GM23338 (cell line): ENCODE data around the gene NANS. TPM values are rescaled to one million over a fixed set of nuclear protein-coding genes. Genes with fewer than 3 reads are reported as not detected.

Experiments used
- ATAC-seq: fragments of 200-7000 bp; cut with Tn5 transposase; 3 replicates; pipeline ENCODE4 v1.9.1; 2020
- DNase-seq: peaks from one replicate; pipeline ENCODE4 v3.0.0-alpha.2; 2015; ENCODE audit warnings: low spot score
- H2AFZ ChIP-seq: fragments of 200-600 bp; sonication (generic); 2 replicates; pipeline ENCODE4 v1.8.0; 2016; ENCODE audit warnings: antibody characterized with exemption, mild to moderate bottlenecking, moderate library complexity
- H3F3A ChIP-seq: fragments of 200-600 bp; sonication (generic); replicated peaks from 2 replicates; pipeline ENCODE4 v1.8.0; 2017; ENCODE audit warnings: antibody characterized with exemption, mixed run types, low read depth
- H3K27ac ChIP-seq: fragments of 200-600 bp; sonication (generic); 2 replicates; pipeline ENCODE4 v1.6.1; 2016; ENCODE audit warnings: low read depth
- H3K27me3 ChIP-seq: fragments of 200-600 bp; sonication (generic); 2 replicates; pipeline ENCODE4 v1.8.0; 2016; ENCODE audit warnings: mild to moderate bottlenecking, mixed run types, moderate library complexity; ENCODE audit not compliant: insufficient read depth
- H3K36me3 ChIP-seq: fragments of 200-600 bp; sonication (generic); 2 replicates; pipeline ENCODE4 v1.8.0; 2016; ENCODE audit warnings: mild to moderate bottlenecking; ENCODE audit not compliant: insufficient read depth
- H3K4me1 ChIP-seq: fragments of 200-600 bp; sonication (generic); 2 replicates; pipeline ENCODE4 v1.8.0; 2016; ENCODE audit warnings: mild to moderate bottlenecking, moderate library complexity; ENCODE audit not compliant: insufficient read depth
- H3K4me2 ChIP-seq: fragments of 200-600 bp; sonication (generic); 2 replicates; pipeline ENCODE4 v1.7.1; 2017; ENCODE audit warnings: mixed run types
- H3K4me3 ChIP-seq: fragments of 200-600 bp; sonication (generic); 2 replicates; pipeline ENCODE4 v1.6.1; 2016; ENCODE audit warnings: mixed run types
- H3K79me2 ChIP-seq: fragments of 200-600 bp; sonication (generic); replicated peaks from 2 replicates; pipeline ENCODE4 v1.8.0; 2017; ENCODE audit warnings: mild to moderate bottlenecking; ENCODE audit not compliant: insufficient read depth
- H3K9me2 ChIP-seq: fragments of 200-600 bp; sonication (generic); 2 replicates; pipeline ENCODE4 v1.8.0; 2017; ENCODE audit not compliant: insufficient read depth
- H4K20me1 ChIP-seq: fragments of 200-600 bp; sonication (generic); replicated peaks from 2 replicates; pipeline ENCODE4 v1.8.0; 2017; ENCODE audit warnings: mild to moderate bottlenecking; ENCODE audit not compliant: insufficient read depth
- H3K27ac Mint-ChIP-seq: 2 replicates; pipeline ENCODE4 v1.8.0; 2020; ENCODE audit warnings: inconsistent platforms, mild to moderate bottlenecking, moderate library complexity, mixed read lengths
- H3K27me3 Mint-ChIP-seq: 3 replicates; pipeline ENCODE4 v1.8.0; 2022; ENCODE audit warnings: low read depth, mild to moderate bottlenecking, moderate library complexity, mixed read lengths, inconsistent platforms; ENCODE audit not compliant: insufficient read depth, poor library complexity
- H3K36me3 Mint-ChIP-seq: 3 replicates; pipeline ENCODE4 v1.8.0; 2021; ENCODE audit warnings: low read depth, mild to moderate bottlenecking, inconsistent platforms, moderate library complexity, mixed read lengths
- H3K4me1 Mint-ChIP-seq: 3 replicates; pipeline ENCODE4 v1.8.0; 2020; ENCODE audit warnings: mild to moderate bottlenecking, inconsistent platforms, mixed read lengths
- H3K4me3 Mint-ChIP-seq: 3 replicates; pipeline ENCODE4 v1.8.0; 2021; ENCODE audit warnings: moderate library complexity, mild to moderate bottlenecking, inconsistent platforms, mixed read lengths
- H3K9me3 Mint-ChIP-seq: 3 replicates; pipeline ENCODE4 v1.8.0; 2020; ENCODE audit warnings: moderate library complexity, mild to moderate bottlenecking, inconsistent platforms, mixed read lengths
- CREB1 ChIP-seq: fragments of 250-450 bp; sonication (Bioruptor Pico); IDR thresholded peaks from 2 replicates; pipeline ENCODE4 v1.5.0; 2020; ENCODE audit warnings: low read depth, mild to moderate bottlenecking, moderate library complexity
- EZH2 ChIP-seq: fragments of 200-600 bp; sonication (generic); IDR thresholded peaks from one replicate; pipeline ENCODE4 v1.8.0; 2017; ENCODE audit warnings: antibody characterized with exemption, mild to moderate bottlenecking, low read depth; ENCODE audit not compliant: unreplicated experiment
- EZH2phosphoT487 ChIP-seq: fragments of 200-600 bp; sonication (generic); IDR thresholded peaks from one replicate; pipeline ENCODE4 v1.8.1; 2018; ENCODE audit warnings: antibody characterized with exemption; ENCODE audit not compliant: unreplicated experiment
- JUNB ChIP-seq: IDR thresholded peaks from one replicate; pipeline ENCODE4 v1.6.1; 2016; ENCODE audit warnings: antibody characterized with exemption; ENCODE audit not compliant: unreplicated experiment
- NANOG ChIP-seq: IDR thresholded peaks from 2 replicates; pipeline ENCODE4 v1.6.1; 2016; ENCODE audit warnings: antibody characterized with exemption, borderline replicate concordance
- POLR2AphosphoS5 ChIP-seq: IDR thresholded peaks from 2 replicates; pipeline ENCODE4 v1.6.1; 2016; ENCODE audit warnings: antibody characterized with exemption, low read depth
- STAT1 ChIP-seq: IDR thresholded peaks from one replicate; pipeline ENCODE4 v1.6.1; 2016; ENCODE audit warnings: antibody characterized with exemption; ENCODE audit not compliant: unreplicated experiment
- ZNF114 ChIP-seq: fragments of 250-450 bp; sonication (Bioruptor Pico); IDR thresholded peaks from 2 replicates; pipeline ENCODE4 v1.5.0; 2020; ENCODE audit warnings: mild to moderate bottlenecking, moderate library complexity
- ZNF331 ChIP-seq: fragments of 250-450 bp; sonication (Bioruptor Pico); IDR thresholded peaks from 2 replicates; pipeline ENCODE4 v1.5.0; 2020; ENCODE audit warnings: low read depth, mild to moderate bottlenecking, moderate library complexity
- polyA plus RNA-seq: library from polyadenylated mRNA; unstranded; fragments of >200 nt; fragmentation: Nextera tagmentation; extraction: Ambion mirVana; gene quantifications from 2 replicates; pipeline ENCODE4 v1.2.1, GENCODE V29; 2016
- total RNA-seq: library from RNA; depleted of rRNA; stranded (reverse); fragments of >200 nt; shearing (Covaris generic); gene quantifications from 2 replicates; pipeline ENCODE4 v1.2.3, GENCODE V29; 2014
- TF ChIP-seq, protein P1 (sequence below): IDR thresholded peaks from one replicate; pipeline ENCODE4 v1.6.1; 2018; ENCODE audit warnings: antibody characterized with exemption; ENCODE audit not compliant: unreplicated experiment
- TF ChIP-seq, protein P2 (sequence below), 2 experiments: fragments of 200-600 bp in 1 of 2; sonication (generic) in 1 of 2; conservative IDR thresholded peaks; 2 replicates each; pipeline versions ENCODE4 v1.5.1 to v1.6.1; 2016 to 2017; ENCODE audit warnings: antibody characterized with exemption in 2 of 2, low read depth in 2 of 2, mild to moderate bottlenecking in 2 of 2, moderate library complexity in 1 of 2
- TF ChIP-seq, protein P3 (sequence below): IDR thresholded peaks from 2 replicates; pipeline ENCODE4 v1.6.1; 2016; ENCODE audit warnings: antibody characterized with exemption

Gene NANS
- total and polyA plus RNA-seq, 2 experiments from 2014 or later: 67.3 to 77.4 TPM

DNA sequence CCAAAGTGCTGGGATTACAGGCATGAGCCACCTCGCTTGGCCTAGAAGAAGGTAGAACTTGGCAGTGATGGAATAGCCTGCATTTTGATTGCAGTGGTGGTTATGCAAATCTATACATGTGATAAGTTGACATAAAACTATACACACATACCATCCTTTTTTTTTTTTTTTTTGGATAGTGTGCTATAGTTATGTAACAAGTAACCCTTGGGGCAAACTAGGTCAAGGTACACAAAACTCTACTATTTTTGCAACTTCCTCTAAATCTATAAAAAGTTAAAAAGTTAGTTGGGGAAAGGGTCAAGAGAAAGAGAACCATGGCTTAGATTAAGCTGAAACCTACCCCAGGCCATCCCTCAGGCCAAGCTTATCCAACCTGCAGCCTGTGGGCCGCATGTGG lies 51.4 kb downstream of the NANS start (continued):
- TF ChIP-seq, protein P1, sequence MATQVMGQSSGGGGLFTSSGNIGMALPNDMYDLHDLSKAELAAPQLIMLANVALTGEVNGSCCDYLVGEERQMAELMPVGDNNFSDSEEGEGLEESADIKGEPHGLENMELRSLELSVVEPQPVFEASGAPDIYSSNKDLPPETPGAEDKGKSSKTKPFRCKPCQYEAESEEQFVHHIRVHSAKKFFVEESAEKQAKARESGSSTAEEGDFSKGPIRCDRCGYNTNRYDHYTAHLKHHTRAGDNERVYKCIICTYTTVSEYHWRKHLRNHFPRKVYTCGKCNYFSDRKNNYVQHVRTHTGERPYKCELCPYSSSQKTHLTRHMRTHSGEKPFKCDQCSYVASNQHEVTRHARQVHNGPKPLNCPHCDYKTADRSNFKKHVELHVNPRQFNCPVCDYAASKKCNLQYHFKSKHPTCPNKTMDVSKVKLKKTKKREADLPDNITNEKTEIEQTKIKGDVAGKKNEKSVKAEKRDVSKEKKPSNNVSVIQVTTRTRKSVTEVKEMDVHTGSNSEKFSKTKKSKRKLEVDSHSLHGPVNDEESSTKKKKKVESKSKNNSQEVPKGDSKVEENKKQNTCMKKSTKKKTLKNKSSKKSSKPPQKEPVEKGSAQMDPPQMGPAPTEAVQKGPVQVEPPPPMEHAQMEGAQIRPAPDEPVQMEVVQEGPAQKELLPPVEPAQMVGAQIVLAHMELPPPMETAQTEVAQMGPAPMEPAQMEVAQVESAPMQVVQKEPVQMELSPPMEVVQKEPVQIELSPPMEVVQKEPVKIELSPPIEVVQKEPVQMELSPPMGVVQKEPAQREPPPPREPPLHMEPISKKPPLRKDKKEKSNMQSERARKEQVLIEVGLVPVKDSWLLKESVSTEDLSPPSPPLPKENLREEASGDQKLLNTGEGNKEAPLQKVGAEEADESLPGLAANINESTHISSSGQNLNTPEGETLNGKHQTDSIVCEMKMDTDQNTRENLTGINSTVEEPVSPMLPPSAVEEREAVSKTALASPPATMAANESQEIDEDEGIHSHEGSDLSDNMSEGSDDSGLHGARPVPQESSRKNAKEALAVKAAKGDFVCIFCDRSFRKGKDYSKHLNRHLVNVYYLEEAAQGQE: no peak
- TF ChIP-seq CREB1 (CRISPR knock-in tag): no peak
- no peak for TF ChIP-seq ZNF114 (CRISPR knock-in tag)
- TF ChIP-seq STAT1: no peak
- TF ChIP-seq, protein P2, sequence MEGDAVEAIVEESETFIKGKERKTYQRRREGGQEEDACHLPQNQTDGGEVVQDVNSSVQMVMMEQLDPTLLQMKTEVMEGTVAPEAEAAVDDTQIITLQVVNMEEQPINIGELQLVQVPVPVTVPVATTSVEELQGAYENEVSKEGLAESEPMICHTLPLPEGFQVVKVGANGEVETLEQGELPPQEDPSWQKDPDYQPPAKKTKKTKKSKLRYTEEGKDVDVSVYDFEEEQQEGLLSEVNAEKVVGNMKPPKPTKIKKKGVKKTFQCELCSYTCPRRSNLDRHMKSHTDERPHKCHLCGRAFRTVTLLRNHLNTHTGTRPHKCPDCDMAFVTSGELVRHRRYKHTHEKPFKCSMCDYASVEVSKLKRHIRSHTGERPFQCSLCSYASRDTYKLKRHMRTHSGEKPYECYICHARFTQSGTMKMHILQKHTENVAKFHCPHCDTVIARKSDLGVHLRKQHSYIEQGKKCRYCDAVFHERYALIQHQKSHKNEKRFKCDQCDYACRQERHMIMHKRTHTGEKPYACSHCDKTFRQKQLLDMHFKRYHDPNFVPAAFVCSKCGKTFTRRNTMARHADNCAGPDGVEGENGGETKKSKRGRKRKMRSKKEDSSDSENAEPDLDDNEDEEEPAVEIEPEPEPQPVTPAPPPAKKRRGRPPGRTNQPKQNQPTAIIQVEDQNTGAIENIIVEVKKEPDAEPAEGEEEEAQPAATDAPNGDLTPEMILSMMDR (conservative IDR thresholded peaks at IDR 0.05; ENCODE audit: low read depth in 2 of 2): no peak
- no peak for TF ChIP-seq POLR2AphosphoS5
- TF ChIP-seq ZNF331: no peak
- no peak for TF ChIP-seq EZH2phosphoT487
- TF ChIP-seq, protein P3, sequence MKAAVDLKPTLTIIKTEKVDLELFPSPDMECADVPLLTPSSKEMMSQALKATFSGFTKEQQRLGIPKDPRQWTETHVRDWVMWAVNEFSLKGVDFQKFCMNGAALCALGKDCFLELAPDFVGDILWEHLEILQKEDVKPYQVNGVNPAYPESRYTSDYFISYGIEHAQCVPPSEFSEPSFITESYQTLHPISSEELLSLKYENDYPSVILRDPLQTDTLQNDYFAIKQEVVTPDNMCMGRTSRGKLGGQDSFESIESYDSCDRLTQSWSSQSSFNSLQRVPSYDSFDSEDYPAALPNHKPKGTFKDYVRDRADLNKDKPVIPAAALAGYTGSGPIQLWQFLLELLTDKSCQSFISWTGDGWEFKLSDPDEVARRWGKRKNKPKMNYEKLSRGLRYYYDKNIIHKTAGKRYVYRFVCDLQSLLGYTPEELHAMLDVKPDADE: no peak

DNA sequence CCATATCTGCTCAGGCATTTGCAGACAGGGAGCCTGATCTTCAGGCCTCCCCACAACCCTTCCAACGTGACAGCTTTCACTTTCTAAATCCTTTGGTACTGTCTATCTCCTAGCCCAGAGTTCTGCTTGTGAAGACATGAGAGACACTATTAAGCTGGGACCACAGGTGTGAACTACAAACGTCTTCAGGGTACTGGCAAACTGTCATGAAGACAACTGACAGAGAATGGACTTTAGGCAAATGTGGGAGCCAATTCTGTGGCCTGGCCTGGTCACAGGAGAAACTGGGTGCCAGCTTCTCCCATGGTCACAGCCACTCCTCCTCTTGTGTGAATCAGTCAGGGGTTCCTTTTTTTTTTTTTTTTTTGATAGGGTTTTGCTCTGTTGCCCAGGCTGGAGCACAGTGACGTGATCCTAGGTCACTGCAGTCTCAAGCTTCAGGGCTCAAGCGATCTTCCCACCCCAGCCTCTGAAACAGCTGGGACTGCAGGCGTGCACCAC lies 52.0 kb downstream of the NANS start:
- Histone ChIP-seq H3K27me3 (no peaks in the 10 kb centered on the region), H3F3A (no peaks in the 10 kb centered on the region), H4K20me1 (no peaks in the 10 kb centered on the region), H3K27ac (0 out of 2 replicates have a peak overlapping the region, but pooled peaks have one; percentile 76), H3K4me3 (no peak overlapping the region), H3K79me2 (peaks cover 5% of the 10 kb centered on the region; the same call in 1 of the 2 replicates), H2AFZ (no peak overlapping the region), H3K9me2 (no peaks in the 10 kb centered on the region), H3K4me1 (peaks cover 8% of the 10 kb centered on the region; the same call in 1 of the 2 replicates), H3K4me2 (no peak overlapping the region), H3K36me3 (peaks cover 3% of the 10 kb centered on the region; the same call in 1 of the 2 replicates)
- Mint-ChIP-seq H3K27me3 (peaks cover 8% of the 10 kb centered on the region), H3K27ac (no peak overlapping the region), H3K4me1 (peaks cover 11% of the 10 kb centered on the region), H3K9me3 (no peaks in the 10 kb centered on the region; the same call in 2 of the 3 replicates), H3K36me3 (peaks cover 6% of the 10 kb centered on the region; the same call in 2 of the 3 replicates), H3K4me3 (no peak overlapping the region)
- no peak for ATAC-seq
- DNase-seq: no peak
- TF ChIP-seq CREB1 (CRISPR knock-in tag): no peak
- TF ChIP-seq, protein P3: no peak
- TF ChIP-seq NANOG: no peak
- TF ChIP-seq ZNF114 (CRISPR knock-in tag): no peak
- TF ChIP-seq, protein P2 (conservative IDR thresholded peaks at IDR 0.05; ENCODE audit: low read depth in 2 of 2): no peak
- TF ChIP-seq, protein P1: no peak
- no peak for TF ChIP-seq EZH2phosphoT487
- TF ChIP-seq JUNB: no peak
- no peak for TF ChIP-seq STAT1
- TF ChIP-seq EZH2: no peak
- TF ChIP-seq ZNF331: no peak
